ENCODE data around the gene PDE6H.

PDE6H gene

DNA sequence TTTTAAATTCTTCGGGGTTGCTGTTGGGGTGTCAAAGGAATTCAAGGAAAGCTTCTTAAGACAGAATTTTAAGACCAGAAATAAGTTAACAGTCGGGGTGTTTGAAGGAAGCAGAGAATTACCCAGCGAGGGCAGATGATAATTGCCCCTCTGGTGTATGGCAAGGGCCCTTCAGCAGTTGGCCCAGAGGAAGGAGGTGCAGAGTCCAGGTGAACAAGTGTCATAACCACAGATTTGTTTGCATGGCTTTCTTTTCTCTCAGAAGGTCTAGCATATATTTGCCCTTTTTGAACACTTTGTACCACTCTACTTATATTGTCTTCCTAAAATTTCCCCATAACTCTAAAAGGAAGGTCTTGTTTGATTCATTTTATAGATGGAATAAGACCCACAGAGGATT is 1.8 kb downstream of the PDE6H start:
- no peak for DNase-seq (ENCODE audit: low spot score)

DNA sequence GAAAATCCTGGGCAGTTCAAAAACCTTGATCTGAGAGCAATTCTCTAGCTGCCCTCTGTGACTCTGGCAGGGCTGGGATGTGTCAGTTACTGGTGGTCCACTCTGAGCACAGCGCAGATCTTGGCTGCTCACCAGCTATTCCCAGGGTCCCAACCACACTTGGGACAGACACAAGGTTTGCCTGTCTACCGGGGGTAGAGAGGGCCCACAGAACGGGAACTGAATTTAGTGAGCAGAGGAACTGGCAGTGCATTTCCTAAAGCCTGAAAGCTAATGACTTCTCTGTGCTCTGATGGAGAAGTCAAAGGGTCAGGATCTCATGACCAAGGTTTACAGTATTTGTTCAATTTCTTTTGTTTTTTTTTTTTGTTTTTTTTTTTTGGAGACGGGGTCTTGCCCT is 2.6 kb downstream of the PDE6H start:
- no peak for DNase-seq (ENCODE audit: low spot score)

DNA sequence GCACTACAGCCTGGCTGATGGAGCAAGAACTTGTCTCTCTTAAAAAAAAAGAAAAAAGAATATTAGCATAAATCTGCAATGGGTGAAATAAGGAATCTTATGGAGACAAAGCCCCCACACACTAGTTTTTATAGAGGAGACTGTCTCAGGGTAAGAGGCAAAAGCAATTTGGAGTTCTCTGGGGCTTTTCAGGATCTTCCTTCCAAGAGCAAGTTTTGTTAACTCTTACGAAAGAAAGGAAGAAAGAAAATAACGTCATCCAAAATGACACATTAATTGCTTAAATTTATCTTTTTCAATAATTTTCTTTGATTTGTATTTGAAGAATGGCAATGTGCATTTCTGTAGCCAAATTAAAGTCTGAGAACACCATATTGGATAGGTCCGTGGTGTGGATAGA is 3.8 kb downstream of the PDE6H start:
- no peak for DNase-seq (ENCODE audit: low spot score)

DNA sequence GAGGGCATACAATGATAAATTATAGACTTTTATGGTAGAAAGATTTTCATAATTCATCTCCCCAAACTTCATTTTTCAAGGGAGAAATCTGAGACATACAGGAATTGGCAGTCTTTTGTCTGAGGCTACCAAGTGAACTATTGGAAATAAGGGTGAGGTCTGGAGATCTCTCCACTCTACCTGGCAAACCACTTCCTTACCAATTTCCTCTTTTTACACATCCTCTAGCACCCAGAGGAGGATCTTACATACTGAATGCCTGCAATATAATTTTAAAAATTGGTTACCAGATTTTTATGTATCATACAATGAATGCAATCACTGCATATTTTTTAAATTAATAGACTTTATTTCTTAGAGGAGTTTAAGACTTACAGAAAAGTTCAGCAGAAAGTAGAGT is 6.6 kb downstream of the PDE6H start:
- DNase-seq (ENCODE audit: low spot score) = no peak

DNA sequence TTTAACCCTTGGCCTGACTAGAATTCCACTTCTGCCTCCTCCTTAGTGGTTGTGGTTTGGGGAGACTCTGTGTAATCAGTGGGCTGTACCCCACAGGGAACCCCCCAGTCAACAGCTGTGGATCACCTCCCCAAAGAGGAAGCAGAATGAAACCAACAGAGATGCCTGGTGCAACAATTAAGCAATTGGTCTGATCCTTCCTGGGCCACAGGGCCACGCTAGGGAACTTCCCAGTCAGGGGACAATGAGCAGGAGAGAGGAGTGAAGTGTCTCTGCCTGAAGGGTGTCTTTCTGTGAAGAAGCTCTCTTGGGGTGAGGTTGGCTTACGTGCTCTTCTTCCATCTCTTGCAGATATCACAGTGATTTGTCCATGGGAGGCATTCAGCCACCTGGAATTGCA is 8.2 kb downstream of the PDE6H start:
- DNase-seq (ENCODE audit: low spot score) = no peak

DNA sequence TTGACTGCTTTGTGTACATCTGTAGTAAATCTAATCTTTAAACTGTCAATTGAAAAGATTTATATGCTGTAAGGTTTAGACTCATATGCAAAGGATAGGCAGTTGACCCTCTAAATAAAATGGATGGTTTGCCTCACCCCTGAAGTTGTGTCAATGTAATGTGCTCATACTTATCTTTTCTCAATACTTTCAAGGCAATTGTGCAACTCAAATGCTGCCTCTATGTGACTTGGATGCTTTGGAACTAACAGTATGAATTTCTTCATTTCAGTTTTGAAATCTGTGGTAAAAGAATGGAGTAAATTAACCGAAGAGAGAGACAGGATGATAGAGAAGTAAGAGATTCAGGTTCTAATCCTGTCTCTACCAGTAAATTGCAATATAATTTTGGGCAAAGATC is 9.7 kb downstream of the PDE6H start:
- DNase-seq (ENCODE audit: low spot score) = no peak

DNA sequence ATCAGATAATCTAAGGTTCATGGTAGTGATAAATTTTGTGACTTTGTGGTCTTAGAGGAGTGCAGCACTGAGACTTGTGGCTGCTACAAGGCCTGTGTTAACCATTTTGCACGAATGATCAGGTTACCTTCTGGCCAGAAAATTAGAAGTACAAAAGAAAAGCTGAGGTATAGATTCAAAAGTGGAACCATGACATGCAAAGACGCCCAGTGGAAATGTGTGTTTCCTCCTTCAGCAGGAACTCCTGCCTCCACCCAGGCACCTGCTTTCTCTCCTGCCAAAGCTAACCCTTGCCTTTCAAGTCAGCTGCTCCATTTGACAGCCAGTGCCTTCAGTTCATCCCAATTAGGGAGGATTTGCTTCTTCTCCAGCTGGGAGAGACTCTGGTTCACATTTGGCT is 10.1 kb downstream of the PDE6H start:
- DNase-seq (ENCODE audit: low spot score) = no peak

DNA sequence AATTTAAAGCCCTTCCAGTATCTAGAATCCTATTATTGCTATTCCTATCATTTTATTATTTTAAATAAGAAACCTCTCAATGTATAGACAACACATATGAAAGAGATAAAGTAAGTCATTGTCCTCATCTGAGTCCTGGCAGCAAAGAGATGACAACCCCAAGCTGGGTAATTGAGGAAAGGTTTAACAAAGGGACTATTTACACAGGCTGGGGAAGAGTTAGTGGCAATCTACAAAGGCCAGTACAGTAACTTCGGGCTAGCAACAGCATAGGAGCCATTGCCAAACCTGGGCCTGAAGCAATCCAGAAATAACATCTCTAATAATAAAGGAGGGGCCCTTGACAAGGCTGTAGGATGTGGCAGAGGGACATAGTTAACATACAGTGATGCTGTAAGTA is 11.2 kb downstream of the PDE6H start:
- DNase-seq (ENCODE audit: low spot score) = no peak

DNA sequence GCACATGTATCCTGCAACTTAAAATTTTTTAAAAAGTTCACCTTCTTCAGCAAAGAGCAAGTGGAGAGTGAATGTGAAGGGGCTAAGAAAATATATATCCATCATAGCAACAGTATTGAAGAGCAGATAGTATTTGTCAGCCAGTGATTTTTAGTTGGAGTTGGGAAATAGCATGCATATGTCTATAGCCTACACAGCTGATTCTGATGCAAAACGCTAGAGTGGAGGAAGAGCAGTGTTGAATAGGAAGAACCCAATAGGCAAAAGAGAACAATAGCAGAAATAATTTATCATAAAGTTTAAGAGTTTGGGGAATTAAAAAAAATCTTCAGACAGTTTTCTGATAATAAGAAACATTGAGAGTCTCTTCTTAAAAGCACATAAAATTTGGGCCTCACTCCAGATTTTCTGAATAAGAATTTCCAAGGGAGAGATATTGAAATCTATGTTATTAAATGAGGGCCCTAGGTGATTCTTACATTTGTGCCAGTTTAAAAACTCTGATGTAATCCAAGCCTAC is 12.0 kb downstream of the PDE6H start:
- DNase-seq (ENCODE audit: low spot score) = no peak

DNA sequence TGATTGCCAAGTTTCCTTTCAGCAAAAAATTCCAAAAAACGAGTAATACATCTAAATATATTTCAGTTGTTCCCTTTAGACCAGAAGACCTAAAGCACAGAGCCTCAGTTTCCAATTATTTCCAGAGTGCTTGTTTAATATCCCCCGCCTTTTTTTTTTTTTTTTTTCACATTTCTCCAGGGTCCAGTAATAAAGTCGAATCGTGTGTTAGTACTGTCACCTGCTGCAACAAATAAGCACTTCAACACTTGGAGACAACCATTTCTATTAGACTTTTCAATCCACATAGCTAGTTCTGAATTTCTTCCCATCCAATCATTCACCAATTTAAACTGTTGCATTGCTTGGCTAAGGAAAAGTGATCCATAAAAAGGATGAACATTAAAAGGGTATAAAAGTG is 13.6 kb downstream of the PDE6H start:
- no peak for DNase-seq (ENCODE audit: low spot score)

DNA sequence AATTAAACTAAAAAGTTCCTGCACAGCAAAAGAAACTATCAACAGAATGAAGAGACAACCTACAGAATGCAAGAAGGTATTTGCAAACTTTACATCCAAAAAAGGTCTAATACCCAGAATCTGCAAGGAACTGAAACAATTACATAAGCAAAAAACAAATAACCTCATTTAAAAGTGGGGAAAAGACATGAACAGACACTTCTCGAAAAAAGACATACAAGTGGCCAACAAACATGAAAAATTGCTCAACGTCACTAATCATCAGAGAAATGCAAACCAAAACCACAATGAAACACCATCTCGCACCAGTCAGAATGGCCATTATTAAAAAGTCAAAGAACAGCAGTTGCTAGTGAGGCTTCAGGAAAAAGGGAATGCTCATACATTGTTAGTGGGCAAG is 15.2 kb downstream of the PDE6H start:
- no peak for DNase-seq (ENCODE audit: low spot score)

DNA sequence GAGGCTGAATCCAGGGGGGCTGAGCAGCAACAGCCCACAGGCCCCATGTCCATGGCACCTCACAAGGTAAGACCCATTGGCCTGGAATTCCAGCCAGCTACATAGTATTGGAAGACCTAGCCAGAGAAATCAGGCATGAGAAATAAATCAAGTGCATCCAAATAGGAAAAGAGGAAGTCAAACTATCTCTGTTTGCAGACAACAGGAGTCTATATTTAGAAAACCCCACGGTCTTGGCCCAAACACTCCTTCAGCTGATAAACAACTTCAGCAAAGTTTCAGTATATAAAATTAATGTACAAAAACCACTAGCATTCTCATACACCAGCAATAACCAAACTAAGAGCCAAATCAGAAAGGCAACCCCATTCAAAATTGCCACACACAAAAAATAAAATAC is 16.9 kb downstream of the PDE6H start:
- no peak for DNase-seq (ENCODE audit: low spot score)

DNA sequence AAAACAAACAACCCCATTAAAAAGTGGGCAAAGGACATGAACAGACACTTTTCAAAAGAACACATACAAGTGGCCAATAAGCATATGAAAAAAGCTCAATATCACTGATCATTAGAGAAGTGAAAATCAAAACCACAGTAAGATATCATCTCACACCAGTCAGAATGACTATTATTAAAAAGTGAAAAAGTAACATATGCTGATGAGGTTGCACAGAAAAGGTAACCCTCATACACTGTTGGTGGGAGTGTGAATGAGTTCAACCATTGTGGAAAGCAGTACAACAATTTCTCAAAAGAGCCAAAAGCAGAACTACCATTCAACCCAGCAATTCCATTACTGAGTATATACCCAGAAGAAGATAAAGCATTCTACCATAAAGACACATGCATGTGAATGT is 18.2 kb downstream of the PDE6H start:
- no peak for DNase-seq (ENCODE audit: low spot score)

DNA sequence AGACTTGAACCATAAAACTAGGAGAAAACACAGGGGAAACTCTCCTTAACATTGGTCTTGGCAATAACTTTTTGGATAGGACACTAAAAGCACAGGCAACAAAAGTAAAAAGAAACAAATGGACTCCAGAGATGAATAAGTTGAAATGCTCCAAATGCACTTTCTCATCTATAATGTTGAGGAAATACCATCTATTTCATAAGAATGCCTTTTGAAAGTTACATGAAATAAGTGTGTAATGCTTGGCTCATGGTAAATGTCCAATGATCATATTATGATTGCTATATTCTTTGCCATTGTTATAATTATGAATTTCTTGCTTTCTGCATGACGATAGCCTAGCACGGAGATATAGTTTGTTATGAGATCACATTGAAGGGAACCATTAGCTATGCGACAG is 19.8 kb downstream of the PDE6H start:
- no peak for DNase-seq (ENCODE audit: low spot score)

DNA sequence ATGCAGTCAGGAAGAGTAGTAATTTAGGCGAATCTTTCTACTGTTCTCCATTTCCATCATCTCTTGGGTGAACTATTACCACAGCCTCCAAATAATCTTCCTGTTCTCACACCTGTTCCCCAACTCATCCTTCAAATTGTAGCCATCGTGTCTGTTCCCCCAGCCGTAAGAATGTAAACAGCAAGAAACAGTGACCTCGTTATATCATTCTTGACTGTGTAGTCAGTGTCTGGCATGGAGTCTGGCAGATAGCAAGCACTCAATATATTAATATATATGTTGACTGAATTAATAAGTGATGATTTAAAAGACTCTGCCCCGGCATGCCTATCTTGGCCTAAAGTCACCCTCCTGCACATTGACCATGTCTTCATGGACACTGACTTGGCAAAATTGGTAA is 20.3 kb downstream of the PDE6H start:
- DNase-seq (ENCODE audit: low spot score) = no peak

DNA sequence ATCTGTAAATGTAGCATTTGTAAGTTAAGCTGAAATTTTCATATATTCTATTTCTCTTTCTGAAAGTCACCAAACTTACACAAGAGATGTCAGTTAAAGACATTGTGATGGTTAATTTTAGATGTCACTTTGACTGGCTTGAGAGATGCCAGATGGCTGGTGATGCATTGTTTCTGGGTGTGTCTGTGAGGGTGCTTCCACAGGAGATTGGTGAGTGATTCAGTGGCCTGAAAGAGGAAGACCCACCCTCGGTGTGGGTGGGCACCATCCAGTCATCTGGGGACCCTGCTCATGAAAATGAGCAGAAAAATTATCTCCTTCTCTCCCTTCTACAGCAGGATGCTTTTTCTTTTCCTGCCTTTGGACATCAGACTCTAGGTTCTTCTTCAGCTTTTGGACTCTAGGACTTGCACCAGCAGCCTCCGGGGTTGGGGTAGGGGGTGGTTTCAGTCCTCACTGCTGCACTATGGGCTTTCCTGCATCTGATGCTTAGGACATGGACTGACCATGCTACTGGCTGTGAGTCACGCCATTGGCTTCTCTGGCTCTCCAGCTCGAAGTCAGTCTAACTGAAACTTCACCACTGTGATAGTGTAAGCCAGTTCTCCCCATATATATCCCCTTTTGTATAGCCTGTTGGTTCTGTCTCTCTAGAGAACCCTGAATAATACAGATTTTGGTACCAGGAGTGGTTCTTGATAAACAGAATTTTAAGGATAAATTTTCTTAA is 20.9 kb downstream of the PDE6H start:
- DNase-seq (ENCODE audit: low spot score) = peak; percentile 57

DNA sequence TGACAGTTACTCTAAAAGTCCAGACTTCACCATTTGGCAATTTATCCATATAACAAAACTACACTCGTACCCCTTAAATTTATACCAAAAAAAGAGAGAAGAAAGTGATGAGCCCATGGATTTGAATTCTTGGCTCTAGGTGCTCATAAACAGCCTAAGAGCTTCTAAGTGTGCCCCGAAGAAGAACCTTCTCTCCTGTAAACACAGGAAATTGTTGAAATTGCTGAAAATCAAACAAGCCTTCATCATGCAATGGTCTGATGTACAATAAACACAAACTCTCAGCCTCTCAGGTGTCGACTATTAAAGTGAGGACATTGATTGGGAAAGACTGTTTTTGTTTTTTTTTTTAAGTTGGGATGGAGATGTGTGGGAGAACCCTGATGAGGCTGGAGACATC is 21.8 kb downstream of the PDE6H start:
- no peak for DNase-seq (ENCODE audit: low spot score)

DNA sequence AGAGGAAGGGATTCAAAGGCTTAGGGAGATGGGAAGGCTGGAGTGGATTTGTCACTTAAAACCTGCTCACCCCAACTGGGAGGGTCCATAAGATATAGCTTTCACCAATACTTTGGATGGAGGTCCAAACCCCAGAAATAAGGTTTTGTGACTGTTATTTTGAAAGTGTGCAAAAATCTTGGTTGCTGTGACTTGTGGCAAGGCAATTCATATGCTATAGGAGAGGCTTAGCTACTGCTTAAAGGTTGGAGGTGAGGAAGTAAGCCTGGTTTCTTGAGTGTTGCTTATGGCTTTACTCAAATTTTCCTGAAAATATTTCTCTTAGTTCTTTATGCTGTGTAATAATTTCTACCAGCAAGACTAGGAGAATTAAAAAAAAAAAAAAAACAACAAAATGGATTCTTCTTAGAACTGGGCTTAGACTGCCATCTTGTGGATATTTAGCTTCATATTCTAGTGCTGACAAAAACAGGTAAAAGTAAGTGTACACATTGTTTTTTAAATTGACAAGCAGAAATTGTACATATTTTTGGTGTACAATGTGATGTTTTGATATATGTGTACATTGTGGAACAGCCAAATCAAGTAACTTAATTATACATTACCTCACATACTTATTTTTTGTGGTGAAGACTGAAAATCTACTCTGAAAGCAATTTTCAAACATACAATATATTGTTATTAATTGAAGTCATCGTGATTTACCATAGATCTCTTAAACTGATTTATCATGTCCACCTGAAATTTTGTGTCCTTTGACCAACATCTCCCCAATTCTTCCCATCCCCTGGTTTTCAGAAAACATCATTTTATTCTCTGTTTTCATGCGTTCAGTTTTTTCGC is 23.0 kb downstream of the PDE6H start:
- no peak for DNase-seq (ENCODE audit: low spot score)

DNA sequence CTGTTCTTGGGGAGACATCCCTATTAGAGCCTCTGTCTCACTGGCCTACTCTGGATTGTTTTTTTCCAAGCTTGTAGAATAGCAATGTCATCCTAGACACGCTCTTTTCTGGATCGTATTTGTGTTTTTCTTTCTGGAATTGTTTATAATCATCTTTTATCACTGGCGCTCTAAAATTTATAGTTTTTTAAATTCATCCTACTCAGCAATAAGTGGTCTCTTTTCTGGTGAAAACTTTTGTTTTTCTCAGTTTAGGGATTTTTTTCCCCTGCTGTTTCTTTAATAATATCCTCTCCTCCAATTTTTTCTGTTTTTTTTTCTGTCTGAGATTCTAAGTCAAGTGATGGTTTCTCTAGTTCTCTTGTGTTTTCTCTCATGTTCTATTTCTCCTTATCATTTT is 25.2 kb downstream of the PDE6H start:
- DNase-seq (ENCODE audit: low spot score) = no peak

DNA sequence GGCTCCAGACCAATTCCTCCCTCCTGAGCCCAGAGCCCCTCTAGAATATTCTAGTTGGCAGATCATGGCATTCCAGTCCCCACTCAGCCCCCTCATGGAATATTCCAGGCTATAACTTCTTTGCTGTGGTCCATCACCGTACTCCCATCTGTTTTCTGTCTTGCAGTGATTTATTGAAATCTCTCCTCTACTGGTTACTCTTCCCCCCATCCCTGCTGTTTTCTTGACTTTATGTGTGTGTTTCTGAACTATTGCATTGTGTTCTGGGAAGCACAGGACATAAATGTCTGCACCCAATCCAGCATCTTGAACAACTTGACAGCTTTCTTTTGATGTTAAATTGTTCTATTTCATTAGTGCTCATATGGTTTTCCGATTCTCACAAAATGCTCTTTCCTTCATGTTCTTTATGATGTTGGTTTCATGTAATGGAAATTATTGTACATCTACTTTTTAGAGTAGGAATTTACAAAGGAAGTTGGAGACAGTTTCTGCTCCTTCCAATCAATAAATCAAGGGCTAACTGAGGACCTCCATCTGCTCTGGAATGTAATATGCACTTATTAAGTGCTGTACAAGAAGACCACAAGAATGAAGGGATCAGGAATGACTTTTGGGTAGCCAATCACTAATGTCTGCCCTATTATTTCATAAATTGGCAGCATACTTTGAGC is 26.3 kb downstream of the PDE6H start:
- no peak for DNase-seq (ENCODE audit: low spot score)

DNA sequence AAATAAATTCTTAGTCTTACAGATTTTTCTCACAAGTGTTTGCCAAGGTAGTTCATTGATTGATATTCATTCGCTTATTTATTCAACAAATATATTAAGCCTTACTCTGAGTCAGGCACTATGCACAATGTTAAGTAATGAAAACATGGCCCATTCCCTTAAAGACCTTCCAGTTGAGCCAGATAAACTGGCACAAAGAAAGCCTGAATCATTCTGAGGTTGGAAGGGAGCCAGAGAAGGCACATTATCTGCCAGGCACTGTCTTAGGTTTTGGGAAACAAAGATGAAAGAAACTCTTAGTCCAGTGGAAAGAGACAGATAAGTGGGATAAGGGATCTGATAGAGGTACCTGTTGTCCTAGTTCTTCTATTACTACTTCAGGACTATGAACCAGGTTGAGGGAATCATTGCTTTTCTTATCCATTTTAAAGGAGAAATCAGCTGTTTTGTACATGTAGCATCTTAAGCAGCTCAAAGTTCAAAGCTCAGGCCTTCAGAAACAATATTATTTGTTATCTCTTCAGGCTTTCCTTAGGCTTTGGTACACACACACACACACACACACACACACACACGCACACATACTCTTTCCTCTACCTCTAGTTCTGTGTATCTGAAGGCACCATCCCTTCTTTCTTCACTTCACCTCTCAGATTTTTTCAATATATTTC is 27.0 kb downstream of the PDE6H start:
- DNase-seq (ENCODE audit: low spot score) = no peak

DNA sequence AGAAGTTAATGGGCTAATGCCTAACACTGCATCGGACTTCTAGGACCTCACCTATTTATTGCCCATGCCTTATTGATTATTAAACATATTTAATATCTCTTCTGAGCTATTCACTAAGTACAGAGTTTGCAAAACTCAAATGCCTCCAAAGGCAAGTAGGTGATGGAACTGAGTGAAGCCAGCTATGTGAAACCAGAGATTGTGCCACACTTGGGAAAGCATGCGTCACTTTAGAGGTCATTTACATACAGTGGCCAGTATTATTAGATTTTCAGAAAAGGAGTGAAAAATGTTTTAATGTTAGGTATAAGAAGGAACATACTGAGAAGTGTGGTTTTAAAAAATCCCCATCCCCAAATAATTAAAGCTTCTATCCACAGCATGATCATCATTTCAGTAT is 27.7 kb downstream of the PDE6H start:
- no peak for DNase-seq (ENCODE audit: low spot score)

All from hepatic stellate cell (primary cell).